SK-N-SH (cell line): ENCODE data around the gene HOXA5. TPM values are rescaled to one million over a fixed set of nuclear protein-coding genes. Genes with fewer than 3 reads are reported as not detected.
A peak's percentile ranks its signal among the peaks of the same experiment; 100 is the strongest.

Experiments used
- CTCF ChIA-PET: fragments of 300-600, 350-600 bp; formaldehyde crosslinking; extraction: SDS; loops from one replicate; lab custom pipeline; 2021; lab: Yijun Ruan, JAX
- POLR2A ChIA-PET: fragments of 350-600 bp; sonication (Branson Sonifier 250); formaldehyde crosslinking; extraction: SDS; loops from one replicate; lab custom pipeline; 2020; ENCODE audit warnings: antibody characterized with exemption, inconsistent platforms; lab: Yijun Ruan, JAX
- DNase-seq: peaks from one replicate; pipeline ENCODE4 v3.0.0; 2012
- H2AFZ ChIP-seq: fragments of 200-600 bp; sonication (generic); 2 replicates; pipeline ENCODE4 v1.8.1; 2016; ENCODE audit warnings: antibody characterized with exemption, mild to moderate bottlenecking, low read depth
- H3F3A ChIP-seq: fragments of 200-600 bp; sonication (generic); replicated peaks from 2 replicates; pipeline ENCODE3; 2016; ENCODE audit warnings: antibody characterized with exemption, mild to moderate bottlenecking; ENCODE audit not compliant: insufficient read depth
- H3K27ac ChIP-seq, 2 experiments: fragments of 200-500 bp in 1 of 2; fragments of 200-600 bp in 1 of 2; sonication (Bioruptor generic) in 1 of 2; sonication (generic), shearing (Covaris generic) in 1 of 2; 2 replicates each; pipeline versions ENCODE4 v1.5.1 to v1.6.1; 2014 to 2016; ENCODE audit warnings: low read depth in 2 of 2, inconsistent platforms in 1 of 2, low read length in 1 of 2, mild to moderate bottlenecking in 1 of 2, mixed read lengths in 1 of 2
- H3K27me3 ChIP-seq: fragments of 200-600 bp; sonication (generic), shearing (Covaris generic); 2 replicates; pipeline ENCODE4 v1.6.1; 2016; ENCODE audit warnings: mixed run types; ENCODE audit not compliant: insufficient read depth
- H3K36me3 ChIP-seq, 2 experiments: fragments of 200-500 bp in 1 of 2; fragments of 200-600 bp in 1 of 2; sonication (Bioruptor generic) in 1 of 2; sonication (generic) in 1 of 2; replicated peaks in 1 of 2; 2 replicates each; pipeline versions ENCODE3 to v1.5.1; 2014 to 2016; ENCODE audit warnings: low read length in 1 of 2, mild to moderate bottlenecking in 1 of 2; ENCODE audit not compliant: insufficient read depth in 2 of 2, control insufficient read depth in 1 of 2
- H3K4me1 ChIP-seq, 2 experiments: fragments of 200-500 bp in 1 of 2; fragments of 200-600 bp in 1 of 2; sonication (Bioruptor generic) in 1 of 2; sonication (generic), shearing (Covaris generic) in 1 of 2; 2 replicates each; pipeline versions ENCODE4 v1.5.1 to v1.6.1; 2014 to 2016; ENCODE audit warnings: low read depth in 1 of 2, low read length in 1 of 2, mixed run types in 1 of 2; ENCODE audit not compliant: insufficient read depth in 2 of 2, control insufficient read depth in 1 of 2
- H3K4me2 ChIP-seq: fragments of 200-600 bp; sonication (generic), shearing (Covaris generic); 2 replicates; pipeline ENCODE4 v1.6.1; 2017; ENCODE audit warnings: mixed run types
- H3K4me3 ChIP-seq, 2 experiments: fragments of 200-500 bp in 1 of 2; fragments of 200-600 bp in 1 of 2; sonication (Bioruptor generic) in 1 of 2; sonication (generic), shearing (Covaris generic) in 1 of 2; 2 replicates each; pipeline versions ENCODE4 v1.5.1 to v1.8.1; 2014 to 2016; ENCODE audit warnings: low read depth in 2 of 2, inconsistent platforms in 1 of 2, low read length in 1 of 2, mild to moderate bottlenecking in 1 of 2, mixed read lengths in 1 of 2, moderate library complexity in 1 of 2
- H3K79me2 ChIP-seq: fragments of 200-600 bp; sonication (generic); 2 replicates; pipeline ENCODE4 v1.8.1; 2017; ENCODE audit warnings: mild to moderate bottlenecking; ENCODE audit not compliant: insufficient read depth
- H3K9ac ChIP-seq: fragments of 200-600 bp; sonication (generic); 2 replicates; pipeline ENCODE4 v1.6.1; 2017; ENCODE audit warnings: mixed run types
- H3K9me2 ChIP-seq: fragments of 200-600 bp; sonication (generic); 2 replicates; pipeline ENCODE4 v1.6.1; 2017; ENCODE audit warnings: mixed run types
- H3K9me3 ChIP-seq: fragments of 200-600 bp; sonication (generic); 2 replicates; pipeline ENCODE4 v1.6.1; 2017; ENCODE audit warnings: mixed run types, mild to moderate bottlenecking, moderate library complexity
- H4K20me1 ChIP-seq: fragments of 200-600 bp; sonication (generic); 2 replicates; pipeline ENCODE4 v1.6.1; 2017; ENCODE audit warnings: mild to moderate bottlenecking, mixed run types; ENCODE audit not compliant: insufficient read depth
- EZH2phosphoT487 ChIP-seq: fragments of 200-600 bp; sonication (generic); IDR thresholded peaks from 2 replicates; pipeline ENCODE4 v1.6.1; 2017; ENCODE audit warnings: low read depth, mixed run types, mild to moderate bottlenecking, antibody characterized with exemption, moderate library complexity, borderline replicate concordance
- IRF3 ChIP-seq: fragments of 150-350 bp; IDR thresholded peaks from 2 replicates; pipeline ENCODE4 v1.6.1; 2016; ENCODE audit warnings: mild to moderate bottlenecking, low read depth, low read length
- MAX ChIP-seq: IDR thresholded peaks from 2 replicates; pipeline ENCODE4 v1.4.0; 2012; ENCODE audit warnings: low read depth
- USF1 ChIP-seq: IDR thresholded peaks from 2 replicates; pipeline ENCODE4 v1.4.0; 2012; ENCODE audit warnings: low read depth, borderline replicate concordance
- ZBTB33 ChIP-seq: IDR thresholded peaks from 2 replicates; pipeline ENCODE4 v1.4.0; 2012; ENCODE audit warnings: low read depth, borderline replicate concordance
- WGBS: methylation state at CpG from one replicate; pipeline ENCODE4 v1.1.6; 2017; ENCODE audit warnings: low lambda C conversion rate; 5-methylcytosine and 5-hydroxymethylcytosine counted together
- polyA plus RNA-seq, 3 experiments: library from polyadenylated mRNA; depleted of rRNA; stranded (reverse); fragments of >200 nt; gene quantifications; 2 replicates each; pipeline ENCODE4 v1.2.3, GENCODE V29; 2012

The HOXA5 gene
- polyA plus RNA-seq, 1 of the 3 experiments (the other 2 are of a cell fraction) = not detected

- H3K36me3 ChIP-seq = no peaks in the 10 kb centered on the region
- POLR2A ChIA-PET = no interaction called here
- peak overlapping the region; percentile 42; the same call in 1 of the 2 replicates for H3K4me2 ChIP-seq
These were observed 880 bp downstream of the HOXA5 start for GRCh38 chr7:27142580-27143022.

GRCh38 chr7:27141923-27142579, 1.4 kb downstream of the HOXA5 start:
- peaks cover 100% of the 10 kb centered on the region for H3K27me3 ChIP-seq

More at GRCh38 chr7:27142580-27143022, 880 bp downstream of the HOXA5 start:
- Histone ChIP-seq H2AFZ (no peak overlapping the region), H3K4me3 (no peak overlapping the region), H4K20me1 (no peaks in the 10 kb centered on the region), H3K27ac (no peak overlapping the region), H3K9me2 (no peaks in the 10 kb centered on the region), H3K4me1 (peaks cover 11 to 12% of the 10 kb centered on the region in 2 experiments; a peak in 1 of 4 replicates), H3K9ac (no peak overlapping the region), H3K9me3 (no peaks in the 10 kb centered on the region), H3K79me2 (no peaks in the 10 kb centered on the region), H3F3A (no peaks in the 10 kb centered on the region), H3K27me3 (peaks cover 100% of the 10 kb centered on the region)
- TF ChIP-seq USF1 (no peak), EZH2phosphoT487 (peak; percentile 39; the same call in 1 of the 2 replicates), ZBTB33 (no peak), MAX (no peak)
- CTCF ChIA-PET = interaction anchor here (1.0 to 10.9 kb wide), 13 partner anchors 9 to 1250 kb away, joined by 3 to 270 read pairs (median 7); partner anchors contain the start of genes HOXA3, HOXA4 and HOXA7
- 11% methylated on average over 29 of the region's 29 CpGs for WGBS
- no peak for DNase-seq

More at GRCh38 chr7:27141923-27142579, 1.4 kb downstream of the HOXA5 start:
- TF ChIP-seq EZH2phosphoT487 (0 out of 2 replicates have a peak, but pooled peaks have one; percentile 18), IRF3 (no peak)
- no peak overlapping the region for H3K9ac ChIP-seq
- H4K20me1 ChIP-seq = no peaks in the 10 kb centered on the region
- WGBS = 18% methylated on average over 20 of the region's 30 CpGs
- H3K4me2 ChIP-seq = no peak overlapping the region
- no peak overlapping the region for H3K27ac ChIP-seq
- peaks cover 11 to 12% of the 10 kb centered on the region in 2 experiments; a peak in 1 of 4 replicates for H3K4me1 ChIP-seq
- no peaks in the 10 kb centered on the region for H3K9me2 ChIP-seq
- H2AFZ ChIP-seq = no peak overlapping the region
- ChIA-PET POLR2A (no interaction called here), CTCF (interaction anchor here (1.0 to 3.9 kb wide), 12 partner anchors 9 to 1249 kb away, joined by 3 to 36 read pairs (median 4); partner anchors contain the start of genes HOXA3 and HOXA4)
- H3K79me2 ChIP-seq = no peaks in the 10 kb centered on the region
- no peak overlapping the region for H3K4me3 ChIP-seq
- peak; percentile 50 for DNase-seq
- no peaks in the 10 kb centered on the region for H3K9me3 ChIP-seq
- H3F3A ChIP-seq = no peaks in the 10 kb centered on the region
- no peaks in the 10 kb centered on the region for H3K36me3 ChIP-seq
